ENCODE results near the gene FBRSL1. TPM values are rescaled to one million over a fixed set of nuclear protein-coding genes. Genes with fewer than 3 reads are reported as not detected.

The FBRSL1 gene
- 15.0 TPM for total RNA-seq

GRCh38 chr12:132489602-132490266 is at the start of gene FBRSL1:
Gene FBRSL1 (plus strand): TSS chr12:132490151.

Other genes starting within 250 kb of the FBRSL1 start
- 7.2 TPM for gene GALNT9, start 160.6 kb upstream of the FBRSL1 start, total RNA-seq
- gene LRCOL1, start 120.4 kb downstream of the FBRSL1 start, total RNA-seq: not detected
- not detected for gene P2RX2, start 128.6 kb downstream of the FBRSL1 start, total RNA-seq
- gene POLE, start 197.2 kb downstream of the FBRSL1 start, total RNA-seq: 95.2 TPM
- 17.8 TPM for gene PXMP2, start 197.4 kb downstream of the FBRSL1 start, total RNA-seq
- 21.6 TPM for gene PGAM5, start 220.7 kb downstream of the FBRSL1 start, total RNA-seq